GM23338 (cell line): Measurements from ENCODE around the gene AXL. TPM values are rescaled to one million over a fixed set of nuclear protein-coding genes. Genes with fewer than 3 reads are reported as not detected.
A peak's percentile ranks its signal among the peaks of the same experiment; 100 is the strongest.

Source experiments
- ATAC-seq: fragments of 200-7000 bp; cut with Tn5 transposase; 3 replicates; pipeline ENCODE4 v1.9.1; 2020
- DNase-seq: peaks from one replicate; pipeline ENCODE4 v3.0.0-alpha.2; 2015; ENCODE audit warnings: low spot score
- H2AFZ ChIP-seq: fragments of 200-600 bp; sonication (generic); 2 replicates; pipeline ENCODE4 v1.8.0; 2016; ENCODE audit warnings: antibody characterized with exemption, mild to moderate bottlenecking, moderate library complexity
- H3F3A ChIP-seq: fragments of 200-600 bp; sonication (generic); replicated peaks from 2 replicates; pipeline ENCODE4 v1.8.0; 2017; ENCODE audit warnings: antibody characterized with exemption, mixed run types, low read depth
- H3K27ac ChIP-seq: fragments of 200-600 bp; sonication (generic); 2 replicates; pipeline ENCODE4 v1.6.1; 2016; ENCODE audit warnings: low read depth
- H3K27me3 ChIP-seq: fragments of 200-600 bp; sonication (generic); 2 replicates; pipeline ENCODE4 v1.8.0; 2016; ENCODE audit warnings: mild to moderate bottlenecking, mixed run types, moderate library complexity; ENCODE audit not compliant: insufficient read depth
- H3K36me3 ChIP-seq: fragments of 200-600 bp; sonication (generic); 2 replicates; pipeline ENCODE4 v1.8.0; 2016; ENCODE audit warnings: mild to moderate bottlenecking; ENCODE audit not compliant: insufficient read depth
- H3K4me1 ChIP-seq: fragments of 200-600 bp; sonication (generic); 2 replicates; pipeline ENCODE4 v1.8.0; 2016; ENCODE audit warnings: mild to moderate bottlenecking, moderate library complexity; ENCODE audit not compliant: insufficient read depth
- H3K4me2 ChIP-seq: fragments of 200-600 bp; sonication (generic); 2 replicates; pipeline ENCODE4 v1.7.1; 2017; ENCODE audit warnings: mixed run types
- H3K4me3 ChIP-seq: fragments of 200-600 bp; sonication (generic); 2 replicates; pipeline ENCODE4 v1.6.1; 2016; ENCODE audit warnings: mixed run types
- H3K79me2 ChIP-seq: fragments of 200-600 bp; sonication (generic); replicated peaks from 2 replicates; pipeline ENCODE4 v1.8.0; 2017; ENCODE audit warnings: mild to moderate bottlenecking; ENCODE audit not compliant: insufficient read depth
- H3K9me2 ChIP-seq: fragments of 200-600 bp; sonication (generic); 2 replicates; pipeline ENCODE4 v1.8.0; 2017; ENCODE audit not compliant: insufficient read depth
- H4K20me1 ChIP-seq: fragments of 200-600 bp; sonication (generic); replicated peaks from 2 replicates; pipeline ENCODE4 v1.8.0; 2017; ENCODE audit warnings: mild to moderate bottlenecking; ENCODE audit not compliant: insufficient read depth
- H3K27ac Mint-ChIP-seq: 2 replicates; pipeline ENCODE4 v1.8.0; 2020; ENCODE audit warnings: inconsistent platforms, mild to moderate bottlenecking, moderate library complexity, mixed read lengths
- H3K27me3 Mint-ChIP-seq: 3 replicates; pipeline ENCODE4 v1.8.0; 2022; ENCODE audit warnings: low read depth, mild to moderate bottlenecking, moderate library complexity, mixed read lengths, inconsistent platforms; ENCODE audit not compliant: insufficient read depth, poor library complexity
- H3K36me3 Mint-ChIP-seq: 3 replicates; pipeline ENCODE4 v1.8.0; 2021; ENCODE audit warnings: low read depth, mild to moderate bottlenecking, inconsistent platforms, moderate library complexity, mixed read lengths
- H3K4me1 Mint-ChIP-seq: 3 replicates; pipeline ENCODE4 v1.8.0; 2020; ENCODE audit warnings: mild to moderate bottlenecking, inconsistent platforms, mixed read lengths
- H3K4me3 Mint-ChIP-seq: 3 replicates; pipeline ENCODE4 v1.8.0; 2021; ENCODE audit warnings: moderate library complexity, mild to moderate bottlenecking, inconsistent platforms, mixed read lengths
- H3K9me3 Mint-ChIP-seq: 3 replicates; pipeline ENCODE4 v1.8.0; 2020; ENCODE audit warnings: moderate library complexity, mild to moderate bottlenecking, inconsistent platforms, mixed read lengths
- CREB1 ChIP-seq: fragments of 250-450 bp; sonication (Bioruptor Pico); IDR thresholded peaks from 2 replicates; pipeline ENCODE4 v1.5.0; 2020; ENCODE audit warnings: low read depth, mild to moderate bottlenecking, moderate library complexity
- EZH2 ChIP-seq: fragments of 200-600 bp; sonication (generic); IDR thresholded peaks from one replicate; pipeline ENCODE4 v1.8.0; 2017; ENCODE audit warnings: antibody characterized with exemption, mild to moderate bottlenecking, low read depth; ENCODE audit not compliant: unreplicated experiment
- EZH2phosphoT487 ChIP-seq: fragments of 200-600 bp; sonication (generic); IDR thresholded peaks from one replicate; pipeline ENCODE4 v1.8.1; 2018; ENCODE audit warnings: antibody characterized with exemption; ENCODE audit not compliant: unreplicated experiment
- JUNB ChIP-seq: IDR thresholded peaks from one replicate; pipeline ENCODE4 v1.6.1; 2016; ENCODE audit warnings: antibody characterized with exemption; ENCODE audit not compliant: unreplicated experiment
- NANOG ChIP-seq: IDR thresholded peaks from 2 replicates; pipeline ENCODE4 v1.6.1; 2016; ENCODE audit warnings: antibody characterized with exemption, borderline replicate concordance
- POLR2AphosphoS5 ChIP-seq: IDR thresholded peaks from 2 replicates; pipeline ENCODE4 v1.6.1; 2016; ENCODE audit warnings: antibody characterized with exemption, low read depth
- STAT1 ChIP-seq: IDR thresholded peaks from one replicate; pipeline ENCODE4 v1.6.1; 2016; ENCODE audit warnings: antibody characterized with exemption; ENCODE audit not compliant: unreplicated experiment
- ZNF114 ChIP-seq: fragments of 250-450 bp; sonication (Bioruptor Pico); IDR thresholded peaks from 2 replicates; pipeline ENCODE4 v1.5.0; 2020; ENCODE audit warnings: mild to moderate bottlenecking, moderate library complexity
- ZNF331 ChIP-seq: fragments of 250-450 bp; sonication (Bioruptor Pico); IDR thresholded peaks from 2 replicates; pipeline ENCODE4 v1.5.0; 2020; ENCODE audit warnings: low read depth, mild to moderate bottlenecking, moderate library complexity
- polyA plus RNA-seq: library from polyadenylated mRNA; unstranded; fragments of >200 nt; fragmentation: Nextera tagmentation; extraction: Ambion mirVana; gene quantifications from 2 replicates; pipeline ENCODE4 v1.2.1, GENCODE V29; 2016
- total RNA-seq: library from RNA; depleted of rRNA; stranded (reverse); fragments of >200 nt; shearing (Covaris generic); gene quantifications from 2 replicates; pipeline ENCODE4 v1.2.3, GENCODE V29; 2014
- TF ChIP-seq, protein P1 (sequence below): IDR thresholded peaks from one replicate; pipeline ENCODE4 v1.6.1; 2018; ENCODE audit warnings: antibody characterized with exemption; ENCODE audit not compliant: unreplicated experiment
- TF ChIP-seq, protein P2 (sequence below): IDR thresholded peaks from 2 replicates; pipeline ENCODE4 v1.6.1; 2016; ENCODE audit warnings: antibody characterized with exemption
- TF ChIP-seq, protein P3 (sequence below): fragments of 250-450 bp; sonication (Bioruptor Pico); IDR thresholded peaks from 2 replicates; pipeline ENCODE4 v1.5.0; 2020; ENCODE audit warnings: mild to moderate bottlenecking, moderate library complexity
- TF ChIP-seq, protein P4 (sequence below), 2 experiments: fragments of 200-600 bp in 1 of 2; sonication (generic) in 1 of 2; conservative IDR thresholded peaks; 2 replicates each; pipeline versions ENCODE4 v1.5.1 to v1.6.1; 2016 to 2017; ENCODE audit warnings: antibody characterized with exemption in 2 of 2, low read depth in 2 of 2, mild to moderate bottlenecking in 2 of 2, moderate library complexity in 1 of 2

Gene AXL
- total and polyA plus RNA-seq, 2 experiments from 2014 or later: 9.0 to 28.4 TPM

DNA sequence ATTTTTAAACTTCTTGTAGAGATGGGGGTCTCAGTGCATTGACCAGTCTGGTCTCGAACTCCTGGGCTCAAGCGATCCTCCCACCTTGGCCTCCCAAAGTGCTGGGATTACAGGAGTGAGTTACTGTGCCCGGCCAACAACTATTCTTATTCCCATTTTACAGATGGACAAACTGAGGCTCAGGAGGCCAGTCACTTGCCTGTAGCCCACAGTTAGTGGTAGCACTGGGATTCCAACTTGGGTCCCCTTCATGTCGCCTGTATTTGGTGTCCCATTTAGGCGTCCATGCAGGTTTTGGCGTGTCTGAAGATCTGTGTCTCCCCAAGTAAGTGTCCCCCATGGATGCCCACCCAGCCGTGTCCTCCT is 791 bp upstream of the AXL start:
- H3K9me2 ChIP-seq: no peaks in the 10 kb centered on the region
- H3K27ac Mint-ChIP-seq: peak overlapping the region; percentile 83
- no peaks in the 10 kb centered on the region for H3K36me3 ChIP-seq
- H3K36me3 Mint-ChIP-seq: peaks cover 19% of the 10 kb centered on the region
- H3K4me3 ChIP-seq: peak overlapping the region; percentile 93
- no peaks in the 10 kb centered on the region; the same call in 2 of the 3 replicates for H3K9me3 Mint-ChIP-seq
- peaks cover 37% of the 10 kb centered on the region for H3K4me1 Mint-ChIP-seq
- TF ChIP-seq ZNF331 (CRISPR knock-in tag) (no peak), EZH2phosphoT487 (no peak), JUNB (no peak), ZNF114 (no peak), CREB1 (CRISPR knock-in tag) (no peak), EZH2 (no peak), NANOG (no peak), POLR2AphosphoS5 (no peak), STAT1 (no peak)
- TF ChIP-seq, protein P1, sequence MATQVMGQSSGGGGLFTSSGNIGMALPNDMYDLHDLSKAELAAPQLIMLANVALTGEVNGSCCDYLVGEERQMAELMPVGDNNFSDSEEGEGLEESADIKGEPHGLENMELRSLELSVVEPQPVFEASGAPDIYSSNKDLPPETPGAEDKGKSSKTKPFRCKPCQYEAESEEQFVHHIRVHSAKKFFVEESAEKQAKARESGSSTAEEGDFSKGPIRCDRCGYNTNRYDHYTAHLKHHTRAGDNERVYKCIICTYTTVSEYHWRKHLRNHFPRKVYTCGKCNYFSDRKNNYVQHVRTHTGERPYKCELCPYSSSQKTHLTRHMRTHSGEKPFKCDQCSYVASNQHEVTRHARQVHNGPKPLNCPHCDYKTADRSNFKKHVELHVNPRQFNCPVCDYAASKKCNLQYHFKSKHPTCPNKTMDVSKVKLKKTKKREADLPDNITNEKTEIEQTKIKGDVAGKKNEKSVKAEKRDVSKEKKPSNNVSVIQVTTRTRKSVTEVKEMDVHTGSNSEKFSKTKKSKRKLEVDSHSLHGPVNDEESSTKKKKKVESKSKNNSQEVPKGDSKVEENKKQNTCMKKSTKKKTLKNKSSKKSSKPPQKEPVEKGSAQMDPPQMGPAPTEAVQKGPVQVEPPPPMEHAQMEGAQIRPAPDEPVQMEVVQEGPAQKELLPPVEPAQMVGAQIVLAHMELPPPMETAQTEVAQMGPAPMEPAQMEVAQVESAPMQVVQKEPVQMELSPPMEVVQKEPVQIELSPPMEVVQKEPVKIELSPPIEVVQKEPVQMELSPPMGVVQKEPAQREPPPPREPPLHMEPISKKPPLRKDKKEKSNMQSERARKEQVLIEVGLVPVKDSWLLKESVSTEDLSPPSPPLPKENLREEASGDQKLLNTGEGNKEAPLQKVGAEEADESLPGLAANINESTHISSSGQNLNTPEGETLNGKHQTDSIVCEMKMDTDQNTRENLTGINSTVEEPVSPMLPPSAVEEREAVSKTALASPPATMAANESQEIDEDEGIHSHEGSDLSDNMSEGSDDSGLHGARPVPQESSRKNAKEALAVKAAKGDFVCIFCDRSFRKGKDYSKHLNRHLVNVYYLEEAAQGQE: no peak
- TF ChIP-seq, protein P2, sequence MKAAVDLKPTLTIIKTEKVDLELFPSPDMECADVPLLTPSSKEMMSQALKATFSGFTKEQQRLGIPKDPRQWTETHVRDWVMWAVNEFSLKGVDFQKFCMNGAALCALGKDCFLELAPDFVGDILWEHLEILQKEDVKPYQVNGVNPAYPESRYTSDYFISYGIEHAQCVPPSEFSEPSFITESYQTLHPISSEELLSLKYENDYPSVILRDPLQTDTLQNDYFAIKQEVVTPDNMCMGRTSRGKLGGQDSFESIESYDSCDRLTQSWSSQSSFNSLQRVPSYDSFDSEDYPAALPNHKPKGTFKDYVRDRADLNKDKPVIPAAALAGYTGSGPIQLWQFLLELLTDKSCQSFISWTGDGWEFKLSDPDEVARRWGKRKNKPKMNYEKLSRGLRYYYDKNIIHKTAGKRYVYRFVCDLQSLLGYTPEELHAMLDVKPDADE: no peak
- TF ChIP-seq, protein P3, sequence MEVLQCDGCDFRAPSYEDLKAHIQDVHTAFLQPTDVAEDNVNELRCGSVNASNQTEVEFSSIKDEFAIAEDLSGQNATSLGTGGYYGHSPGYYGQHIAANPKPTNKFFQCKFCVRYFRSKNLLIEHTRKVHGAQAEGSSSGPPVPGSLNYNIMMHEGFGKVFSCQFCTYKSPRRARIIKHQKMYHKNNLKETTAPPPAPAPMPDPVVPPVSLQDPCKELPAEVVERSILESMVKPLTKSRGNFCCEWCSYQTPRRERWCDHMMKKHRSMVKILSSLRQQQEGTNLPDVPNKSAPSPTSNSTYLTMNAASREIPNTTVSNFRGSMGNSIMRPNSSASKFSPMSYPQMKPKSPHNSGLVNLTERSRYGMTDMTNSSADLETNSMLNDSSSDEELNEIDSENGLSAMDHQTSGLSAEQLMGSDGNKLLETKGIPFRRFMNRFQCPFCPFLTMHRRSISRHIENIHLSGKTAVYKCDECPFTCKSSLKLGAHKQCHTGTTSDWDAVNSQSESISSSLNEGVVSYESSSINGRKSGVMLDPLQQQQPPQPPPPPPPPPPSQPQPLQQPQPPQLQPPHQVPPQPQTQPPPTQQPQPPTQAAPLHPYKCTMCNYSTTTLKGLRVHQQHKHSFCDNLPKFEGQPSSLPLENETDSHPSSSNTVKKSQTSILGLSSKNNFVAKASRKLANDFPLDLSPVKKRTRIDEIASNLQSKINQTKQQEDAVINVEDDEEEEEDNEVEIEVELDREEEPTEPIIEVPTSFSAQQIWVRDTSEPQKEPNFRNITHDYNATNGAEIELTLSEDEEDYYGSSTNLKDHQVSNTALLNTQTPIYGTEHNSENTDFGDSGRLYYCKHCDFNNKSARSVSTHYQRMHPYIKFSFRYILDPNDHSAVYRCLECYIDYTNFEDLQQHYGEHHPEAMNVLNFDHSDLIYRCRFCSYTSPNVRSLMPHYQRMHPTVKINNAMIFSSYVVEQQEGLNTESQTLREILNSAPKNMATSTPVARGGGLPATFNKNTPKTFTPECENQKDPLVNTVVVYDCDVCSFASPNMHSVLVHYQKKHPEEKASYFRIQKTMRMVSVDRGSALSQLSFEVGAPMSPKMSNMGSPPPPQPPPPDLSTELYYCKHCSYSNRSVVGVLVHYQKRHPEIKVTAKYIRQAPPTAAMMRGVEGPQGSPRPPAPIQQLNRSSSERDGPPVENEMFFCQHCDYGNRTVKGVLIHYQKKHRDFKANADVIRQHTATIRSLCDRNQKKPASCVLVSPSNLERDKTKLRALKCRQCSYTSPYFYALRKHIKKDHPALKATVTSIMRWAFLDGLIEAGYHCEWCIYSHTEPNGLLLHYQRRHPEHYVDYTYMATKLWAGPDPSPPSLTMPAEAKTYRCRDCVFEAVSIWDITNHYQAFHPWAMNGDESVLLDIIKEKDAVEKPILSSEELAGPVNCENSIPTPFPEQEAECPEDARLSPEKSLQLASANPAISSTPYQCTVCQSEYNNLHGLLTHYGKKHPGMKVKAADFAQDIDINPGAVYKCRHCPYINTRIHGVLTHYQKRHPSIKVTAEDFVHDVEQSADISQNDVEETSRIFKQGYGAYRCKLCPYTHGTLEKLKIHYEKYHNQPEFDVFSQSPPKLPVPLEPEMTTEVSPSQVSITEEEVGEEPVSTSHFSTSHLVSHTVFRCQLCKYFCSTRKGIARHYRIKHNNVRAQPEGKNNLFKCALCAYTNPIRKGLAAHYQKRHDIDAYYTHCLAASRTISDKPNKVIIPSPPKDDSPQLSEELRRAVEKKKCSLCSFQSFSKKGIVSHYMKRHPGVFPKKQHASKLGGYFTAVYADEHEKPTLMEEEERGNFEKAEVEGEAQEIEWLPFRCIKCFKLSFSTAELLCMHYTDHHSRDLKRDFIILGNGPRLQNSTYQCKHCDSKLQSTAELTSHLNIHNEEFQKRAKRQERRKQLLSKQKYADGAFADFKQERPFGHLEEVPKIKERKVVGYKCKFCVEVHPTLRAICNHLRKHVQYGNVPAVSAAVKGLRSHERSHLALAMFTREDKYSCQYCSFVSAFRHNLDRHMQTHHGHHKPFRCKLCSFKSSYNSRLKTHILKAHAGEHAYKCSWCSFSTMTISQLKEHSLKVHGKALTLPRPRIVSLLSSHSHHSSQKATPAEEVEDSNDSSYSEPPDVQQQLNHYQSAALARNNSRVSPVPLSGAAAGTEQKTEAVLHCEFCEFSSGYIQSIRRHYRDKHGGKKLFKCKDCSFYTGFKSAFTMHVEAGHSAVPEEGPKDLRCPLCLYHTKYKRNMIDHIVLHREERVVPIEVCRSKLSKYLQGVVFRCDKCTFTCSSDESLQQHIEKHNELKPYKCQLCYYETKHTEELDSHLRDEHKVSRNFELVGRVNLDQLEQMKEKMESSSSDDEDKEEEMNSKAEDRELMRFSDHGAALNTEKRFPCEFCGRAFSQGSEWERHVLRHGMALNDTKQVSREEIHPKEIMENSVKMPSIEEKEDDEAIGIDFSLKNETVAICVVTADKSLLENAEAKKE (CRISPR knock-in tag): no peak
- TF ChIP-seq, protein P4, sequence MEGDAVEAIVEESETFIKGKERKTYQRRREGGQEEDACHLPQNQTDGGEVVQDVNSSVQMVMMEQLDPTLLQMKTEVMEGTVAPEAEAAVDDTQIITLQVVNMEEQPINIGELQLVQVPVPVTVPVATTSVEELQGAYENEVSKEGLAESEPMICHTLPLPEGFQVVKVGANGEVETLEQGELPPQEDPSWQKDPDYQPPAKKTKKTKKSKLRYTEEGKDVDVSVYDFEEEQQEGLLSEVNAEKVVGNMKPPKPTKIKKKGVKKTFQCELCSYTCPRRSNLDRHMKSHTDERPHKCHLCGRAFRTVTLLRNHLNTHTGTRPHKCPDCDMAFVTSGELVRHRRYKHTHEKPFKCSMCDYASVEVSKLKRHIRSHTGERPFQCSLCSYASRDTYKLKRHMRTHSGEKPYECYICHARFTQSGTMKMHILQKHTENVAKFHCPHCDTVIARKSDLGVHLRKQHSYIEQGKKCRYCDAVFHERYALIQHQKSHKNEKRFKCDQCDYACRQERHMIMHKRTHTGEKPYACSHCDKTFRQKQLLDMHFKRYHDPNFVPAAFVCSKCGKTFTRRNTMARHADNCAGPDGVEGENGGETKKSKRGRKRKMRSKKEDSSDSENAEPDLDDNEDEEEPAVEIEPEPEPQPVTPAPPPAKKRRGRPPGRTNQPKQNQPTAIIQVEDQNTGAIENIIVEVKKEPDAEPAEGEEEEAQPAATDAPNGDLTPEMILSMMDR (conservative IDR thresholded peaks at IDR 0.05; ENCODE audit: low read depth in 2 of 2): no peak
- no peaks in the 10 kb centered on the region for H3K27me3 ChIP-seq
- peak overlapping the region; percentile 91 for H3K4me2 ChIP-seq
- peak overlapping the region; percentile 95 for H2AFZ ChIP-seq
- peaks cover 18% of the 10 kb centered on the region for H3K4me1 ChIP-seq
- peaks cover 13% of the 10 kb centered on the region; the same call in 1 of the 2 replicates for H3K79me2 ChIP-seq
- no peaks in the 10 kb centered on the region for H3F3A ChIP-seq
- no peak for DNase-seq
- ATAC-seq: no peak
- peak overlapping the region; percentile 74 for H3K27ac ChIP-seq
- H3K27me3 Mint-ChIP-seq: peaks cover 10% of the 10 kb centered on the region
- H3K4me3 Mint-ChIP-seq: peak overlapping the region; percentile 87
- no peaks in the 10 kb centered on the region for H4K20me1 ChIP-seq
